Activated CD4-positive, alpha-beta T cell treated with anti-CD3 and anti-CD28 coated beads, Interleukin-2, amount 50 U/mL, for 48 hours (primary cell): ENCODE measurements around the gene WHRN.

Experiments
- DNase-seq, 2 experiments: peaks; one replicate each; pipeline ENCODE4 v3.0.0-alpha.2; 2020

Gene WHRN

GRCh38 chr9:114394523-114395333 is 110.5 kb downstream of the WHRN start:
- no peak for DNase-seq

- DNase-seq: no peak
Observed at GRCh38 chr9:114392749-114393112, 112.5 kb downstream of the WHRN start.

GRCh38 chr9:114390952-114391351 is 114.3 kb downstream of the WHRN start:
- no peak for DNase-seq

GRCh38 chr9:114389612-114390368 is 115.5 kb downstream of the WHRN start:
- no peak for DNase-seq

GRCh38 chr9:114388764-114389375 is 116.4 kb downstream of the WHRN start:
- DNase-seq: peak in 1 of 2 experiments; percentile 30

- DNase-seq: peak in 1 of 2 experiments; percentile 49
Observed at GRCh38 chr9:114388357-114388682, 117.0 kb downstream of the WHRN start.

- peak; percentile 81 to 85 for DNase-seq
Observed at GRCh38 chr9:114387680-114388356, 117.5 kb downstream of the WHRN start, which contains the start of gene AKNA. Gene AKNA, minus strand, starts transcription at chr9:114387982. Its CDS starts 6,649 bp downstream, at chr9:114381333.

GRCh38 chr9:114386886-114387679 is 118.2 kb downstream of the WHRN start:
- peak in 1 of 2 experiments; percentile 46 for DNase-seq

GRCh38 chr9:114386361-114386885 is 118.8 kb downstream of the WHRN start:
- no peak for DNase-seq

- peak; percentile 84 to 89 for DNase-seq
Observed at GRCh38 chr9:114385397-114386181, 119.7 kb downstream of the WHRN start.

- no peak for DNase-seq
Observed at GRCh38 chr9:114384836-114385396, 120.4 kb downstream of the WHRN start.

- no peak for DNase-seq
Observed at GRCh38 chr9:114384341-114384740, 120.9 kb downstream of the WHRN start.

- DNase-seq: no peak
Observed at GRCh38 chr9:114383521-114384231, 121.6 kb downstream of the WHRN start.

- DNase-seq: peak; percentile 79 to 85
Observed at GRCh38 chr9:114382699-114383520, 122.4 kb downstream of the WHRN start.

- DNase-seq: no peak
Observed at GRCh38 chr9:114378883-114379282, 126.4 kb downstream of the WHRN start.

GRCh38 chr9:114378016-114378415 is 127.3 kb downstream of the WHRN start:
- DNase-seq: no peak

- no peak for DNase-seq
Observed at GRCh38 chr9:114376586-114377445, 128.5 kb downstream of the WHRN start.
